GM12864 (cell line): Measurements from ENCODE around the gene TMEM184B.
A peak's percentile ranks its signal among the peaks of the same experiment; 100 is the strongest.

ENCODE experiments used
- DNase-seq: peaks from one replicate; pipeline ENCODE4 v3.0.0-alpha.2; 2011; ENCODE audit warnings: low read depth
- H3K4me3 ChIP-seq: 2 replicates; pipeline ENCODE4 v1.5.1; 2011; ENCODE audit warnings: mild to moderate bottlenecking, low read depth, low read length, control low read depth
- CTCF ChIP-seq: IDR thresholded peaks from 2 replicates; pipeline ENCODE4 v1.5.1; 2011; ENCODE audit warnings: low read depth, mild to moderate bottlenecking, moderate library complexity, low read length, control low read depth, inconsistent platforms; ENCODE audit errors: missing control alignments

The TMEM184B gene

GRCh38 chr22:38272373-38273134 lies at the start of gene TMEM184B:
TMEM184B (minus strand) TSS chr22:38273010; CDS start chr22:38247961, 25,049 bp downstream.
- H3K4me3 ChIP-seq: peak within 1 kb of the TSS; percentile 65
- no peak for DNase-seq
- TF ChIP-seq CTCF: no peak

- no peak for DNase-seq
- no peak for TF ChIP-seq CTCF
- no peak overlapping the region for H3K4me3 ChIP-seq
Observed at GRCh38 chr22:38320605-38321402, 48.0 kb upstream of the TMEM184B start.

- TF ChIP-seq CTCF: no peak
- no peak for DNase-seq
- no peak overlapping the region for H3K4me3 ChIP-seq
Observed at GRCh38 chr22:38318792-38319773, 46.3 kb upstream of the TMEM184B start.

- H3K4me3 ChIP-seq: peak overlapping the region; percentile 68
- TF ChIP-seq CTCF: no peak
- no peak for DNase-seq
Observed at GRCh38 chr22:38317995-38318715, 45.3 kb upstream of the TMEM184B start.

GRCh38 chr22:38317122-38317994 lies 44.5 kb upstream of the TMEM184B start, which contains the start of gene CSNK1E:
CSNK1E (minus strand) TSS chr22:38317433; CDS start chr22:38314157, 3,276 bp downstream.
- no peak for DNase-seq
- no peak for TF ChIP-seq CTCF
- peak within 1 kb of the TSS; percentile 74 for H3K4me3 ChIP-seq
